Stimulated activated CD8-positive, alpha-beta memory T cell treated with anti-CD3 and anti-CD28 coated beads, Interleukin-2, amount 100 ng/mL, for 48 hours (primary cell): ENCODE data around the gene ANKMY1.

Experiments
- DNase-seq, 2 donors: peaks; one replicate each; pipeline ENCODE4 v3.0.0-alpha.2; 2020; ENCODE audit warnings: low read depth in 2 of 2

ANKMY1 gene

GRCh38 chr2:240594511-240595380, 37.0 kb upstream of the ANKMY1 start:
- DNase-seq, result no peak

- no peak for DNase-seq
Observed at GRCh38 chr2:240593703-240594451, 36.1 kb upstream of the ANKMY1 start.

GRCh38 chr2:240593026-240593702, 35.4 kb upstream of the ANKMY1 start:
- no peak for DNase-seq

GRCh38 chr2:240591784-240592183, 34.0 kb upstream of the ANKMY1 start:
- DNase-seq, result no peak

- no peak for DNase-seq
Observed at GRCh38 chr2:240591226-240591625, 33.4 kb upstream of the ANKMY1 start.

- DNase-seq, result no peak
Observed at GRCh38 chr2:240590681-240591111, 32.9 kb upstream of the ANKMY1 start.

GRCh38 chr2:240589850-240590525, 32.2 kb upstream of the ANKMY1 start:
- DNase-seq, result no peak

GRCh38 chr2:240589375-240589774, 31.6 kb upstream of the ANKMY1 start:
- no peak for DNase-seq

- DNase-seq, result no peak
Observed at GRCh38 chr2:240588669-240589068, 30.9 kb upstream of the ANKMY1 start.

GRCh38 chr2:240588006-240588655, 30.3 kb upstream of the ANKMY1 start:
- no peak for DNase-seq

- DNase-seq, result no peak
Observed at GRCh38 chr2:240586919-240587800, 29.4 kb upstream of the ANKMY1 start.

- peak; percentile 95 to 96 for DNase-seq
Observed at GRCh38 chr2:240586198-240586918, 28.6 kb upstream of the ANKMY1 start, which contains the start of gene CAPN10. TSS of gene CAPN10 (plus strand) at chr2:240586734. CDS start at chr2:240586912, 178 bp downstream.

GRCh38 chr2:240585681-240586197, 28.0 kb upstream of the ANKMY1 start:
- no peak for DNase-seq

GRCh38 chr2:240585101-240585500, 27.3 kb upstream of the ANKMY1 start:
- no peak for DNase-seq

GRCh38 chr2:240584486-240585031, 26.8 kb upstream of the ANKMY1 start:
- DNase-seq, result no peak

- DNase-seq, result no peak
Observed at GRCh38 chr2:240583774-240584173, 26.0 kb upstream of the ANKMY1 start.

GRCh38 chr2:240582781-240583180, 25.0 kb upstream of the ANKMY1 start:
- no peak for DNase-seq

- DNase-seq, result no peak
Observed at GRCh38 chr2:240581811-240582210, 24.0 kb upstream of the ANKMY1 start.
